MM.1S (cell line): ENCODE data around the gene UBE2K.
"Not testable (repeated sequence)": the region's sequence is repeated elsewhere in the genome, so short reads cannot be mapped to it uniquely, and the experiment has no call there.

Source experiments
- DNase-seq: peaks from one replicate; pipeline ENCODE4 v3.0.0-alpha.2; 2015
- H2AFZ ChIP-seq: fragments of 300-600 bp; sonication (generic); 2 replicates; pipeline ENCODE4 v1.6.0; 2016; ENCODE audit warnings: antibody characterized with exemption, low read length
- H3F3A ChIP-seq: fragments of 300-600 bp; sonication (generic); 2 replicates; pipeline ENCODE4 v1.6.1; 2016; ENCODE audit warnings: mild to moderate bottlenecking, antibody characterized with exemption, low read length, moderate library complexity, mixed read lengths; ENCODE audit not compliant: insufficient read depth
- H3K27ac ChIP-seq: fragments of 300-600 bp; sonication (generic); 2 replicates; pipeline ENCODE4 v1.5.1; 2016; ENCODE audit warnings: mild to moderate bottlenecking, low read length
- H3K27me3 ChIP-seq: fragments of 300-600 bp; sonication (generic); replicated peaks from 2 replicates; pipeline ENCODE4 v1.6.0; 2016; ENCODE audit warnings: low read length; ENCODE audit not compliant: insufficient read depth
- H3K36me3 ChIP-seq: fragments of 300-600 bp; sonication (generic); replicated peaks from 2 replicates; pipeline ENCODE4 v1.6.1; 2016; ENCODE audit warnings: mild to moderate bottlenecking, low read length, mixed read lengths; ENCODE audit not compliant: insufficient read depth
- H3K4me1 ChIP-seq: fragments of 300-600 bp; sonication (generic); 2 replicates; pipeline ENCODE4 v1.6.1; 2016; ENCODE audit warnings: low read length, mixed read lengths
- H3K4me2 ChIP-seq: fragments of 300-600 bp; sonication (generic); 2 replicates; pipeline ENCODE4 v1.6.0; 2016; ENCODE audit warnings: low read depth, low read length
- H3K4me3 ChIP-seq: fragments of 300-600 bp; sonication (generic); 2 replicates; pipeline ENCODE4 v1.5.1; 2016; ENCODE audit warnings: low read length, mixed read lengths
- H3K79me2 ChIP-seq: fragments of 300-600 bp; sonication (generic); 2 replicates; pipeline ENCODE4 v1.6.1; 2016; ENCODE audit warnings: mixed run types, low read length, mixed read lengths
- H3K9ac ChIP-seq: fragments of 300-600 bp; sonication (generic); 2 replicates; pipeline ENCODE4 v1.6.1; 2016; ENCODE audit warnings: low read length, mixed read lengths
- H3K9me2 ChIP-seq: fragments of 300-600 bp; sonication (generic); replicated peaks from 2 replicates; pipeline ENCODE4 v1.6.1; 2016; ENCODE audit warnings: mild to moderate bottlenecking, low read length, mixed read lengths; ENCODE audit not compliant: insufficient read depth
- H3K9me3 ChIP-seq: fragments of 300-600 bp; sonication (generic); replicated peaks from 2 replicates; pipeline ENCODE4 v1.6.1; 2016; ENCODE audit warnings: mild to moderate bottlenecking, low read length, mixed read lengths; ENCODE audit not compliant: insufficient read depth
- H4K20me1 ChIP-seq: fragments of 300-600 bp; sonication (generic); 2 replicates; pipeline ENCODE4 v1.6.1; 2016; ENCODE audit warnings: mild to moderate bottlenecking, low read length, moderate library complexity, mixed read lengths; ENCODE audit not compliant: insufficient read depth
- CTCF ChIP-seq: fragments of 300-600 bp; sonication (generic); IDR thresholded peaks from 2 replicates; pipeline ENCODE4 v1.5.1; 2016; ENCODE audit warnings: antibody characterized with exemption, low read length, mixed read lengths
- EZH2 ChIP-seq: fragments of 300-600 bp; sonication (generic); optimal IDR thresholded peaks from 2 replicates; pipeline ENCODE3; 2017; ENCODE audit warnings: low read depth, mild to moderate bottlenecking, antibody characterized with exemption, low read length, mixed read lengths
- EZH2phosphoT487 ChIP-seq: fragments of 300-600 bp; sonication (generic); IDR thresholded peaks from 2 replicates; pipeline ENCODE4 v1.6.1; 2018; ENCODE audit warnings: antibody characterized with exemption, low read length

UBE2K gene

GRCh38 chr4:39649639-39650265 is 48.2 kb upstream of the UBE2K start:
- H3K36me3 ChIP-seq, result no peaks in the 10 kb centered on the region
- no peak overlapping the region for H3K4me3 ChIP-seq
- no peak for DNase-seq
- H3K27ac ChIP-seq, result no peak overlapping the region
- no peaks in the 10 kb centered on the region for H3F3A ChIP-seq
- TF ChIP-seq EZH2, result no peak
- TF ChIP-seq CTCF, result no peak
- no peak for TF ChIP-seq EZH2phosphoT487
- no peaks in the 10 kb centered on the region for H3K4me1 ChIP-seq
- no peak overlapping the region for H3K9ac ChIP-seq
- no peaks in the 10 kb centered on the region for H4K20me1 ChIP-seq
- no peaks in the 10 kb centered on the region for H3K9me2 ChIP-seq
- no peaks in the 10 kb centered on the region for H3K27me3 ChIP-seq
- H3K79me2 ChIP-seq, result no peaks in the 10 kb centered on the region
- H3K9me3 ChIP-seq, result no peaks in the 10 kb centered on the region
- H2AFZ ChIP-seq, result no peak overlapping the region
- H3K4me2 ChIP-seq, result no peak overlapping the region

GRCh38 chr4:39651586-39651985 is 46.4 kb upstream of the UBE2K start:
- H3K36me3 ChIP-seq, DNase-seq, H3K4me3 ChIP-seq, H3K9ac ChIP-seq, H3K9me3 ChIP-seq, H3K27me3 ChIP-seq, H3K27ac ChIP-seq, H3F3A ChIP-seq, H3K79me2 ChIP-seq, H3K4me1 ChIP-seq, H3K9me2 ChIP-seq, H2AFZ ChIP-seq, H4K20me1 ChIP-seq, H3K4me2 ChIP-seq: not testable (repeated sequence)

- Histone ChIP-seq H3K9ac (no peak overlapping the region), H3K27ac (no peak overlapping the region), H3F3A (peaks cover 5% of the 10 kb centered on the region; the same call in 1 of the 2 replicates), H3K9me3 (no peaks in the 10 kb centered on the region), H4K20me1 (no peaks in the 10 kb centered on the region), H3K36me3 (no peaks in the 10 kb centered on the region), H3K79me2 (no peaks in the 10 kb centered on the region), H3K4me2 (no peak overlapping the region), H3K4me1 (peaks cover 5% of the 10 kb centered on the region; the same call in 1 of the 2 replicates), H3K9me2 (no peaks in the 10 kb centered on the region), H3K27me3 (no peaks in the 10 kb centered on the region), H2AFZ (no peak overlapping the region), H3K4me3 (no peak overlapping the region)
- no peak for DNase-seq
- no peak for TF ChIP-seq EZH2
These were observed 42.7 kb upstream of the UBE2K start for GRCh38 chr4:39655211-39655610.

GRCh38 chr4:39655876-39656275 is 42.1 kb upstream of the UBE2K start:
- DNase-seq, result no peak
- no peaks in the 10 kb centered on the region for H3K9me3 ChIP-seq
- no peak overlapping the region for H3K27ac ChIP-seq
- no peaks in the 10 kb centered on the region for H3K36me3 ChIP-seq
- no peaks in the 10 kb centered on the region for H3K79me2 ChIP-seq
- H4K20me1 ChIP-seq, result no peaks in the 10 kb centered on the region
- H3K27me3 ChIP-seq, result no peaks in the 10 kb centered on the region
- no peak overlapping the region for H2AFZ ChIP-seq
- H3K4me1 ChIP-seq, result peaks cover 5% of the 10 kb centered on the region; the same call in 1 of the 2 replicates
- no peak for TF ChIP-seq EZH2
- no peak for TF ChIP-seq CTCF
- H3K4me3 ChIP-seq, result no peak overlapping the region
- H3K9ac ChIP-seq, result no peak overlapping the region
- H3K9me2 ChIP-seq, result no peaks in the 10 kb centered on the region
- peaks cover 5% of the 10 kb centered on the region; the same call in 1 of the 2 replicates for H3F3A ChIP-seq
- no peak overlapping the region for H3K4me2 ChIP-seq

- H3K4me1 ChIP-seq, DNase-seq, H3K9ac ChIP-seq, H2AFZ ChIP-seq, H3K36me3 ChIP-seq, H4K20me1 ChIP-seq, H3K27me3 ChIP-seq, H3K9me3 ChIP-seq, H3F3A ChIP-seq, H3K79me2 ChIP-seq, H3K4me2 ChIP-seq, H3K4me3 ChIP-seq, H3K9me2 ChIP-seq, H3K27ac ChIP-seq: not testable (repeated sequence)
These were observed 41.3 kb upstream of the UBE2K start for GRCh38 chr4:39656638-39657037.
